Loucy (cell line): Measurements from ENCODE around the gene EPSTI1.

Experiments used
- EZH2phosphoT487 ChIP-seq: fragments of 200-600 bp; IDR thresholded peaks from 2 replicates; pipeline ENCODE4 v1.6.1; 2018; ENCODE audit warnings: antibody characterized with exemption, mild to moderate bottlenecking, moderate library complexity, borderline replicate concordance
- TF ChIP-seq, protein P1 (sequence below): fragments of 200-600 bp; sonication (generic); conservative IDR thresholded peaks from 2 replicates; pipeline ENCODE4 v1.5.1; 2014; ENCODE audit warnings: mild to moderate bottlenecking, antibody characterized with exemption, low read length

DNA sequence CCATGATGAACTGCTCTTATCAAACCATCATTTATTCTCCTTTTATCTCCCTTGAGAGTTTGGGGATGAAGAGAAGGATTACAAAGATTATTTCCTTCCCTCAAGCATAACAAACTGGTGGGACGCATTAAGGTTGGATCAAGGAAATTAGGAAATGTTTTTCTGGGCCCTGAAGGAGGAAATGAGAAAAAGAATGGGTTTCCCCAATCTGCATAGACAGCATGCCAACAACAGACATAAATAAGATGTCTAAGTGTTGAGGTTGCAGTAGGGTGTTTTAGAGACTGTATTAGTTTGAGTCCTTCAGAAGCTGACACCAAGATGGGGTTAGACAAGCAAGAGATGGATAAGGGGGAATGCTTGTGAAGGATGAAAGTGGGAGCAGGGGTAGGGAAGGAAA is 7.3 kb downstream of the EPSTI1 start:
- no peak for TF ChIP-seq EZH2phosphoT487
- TF ChIP-seq, protein P1, sequence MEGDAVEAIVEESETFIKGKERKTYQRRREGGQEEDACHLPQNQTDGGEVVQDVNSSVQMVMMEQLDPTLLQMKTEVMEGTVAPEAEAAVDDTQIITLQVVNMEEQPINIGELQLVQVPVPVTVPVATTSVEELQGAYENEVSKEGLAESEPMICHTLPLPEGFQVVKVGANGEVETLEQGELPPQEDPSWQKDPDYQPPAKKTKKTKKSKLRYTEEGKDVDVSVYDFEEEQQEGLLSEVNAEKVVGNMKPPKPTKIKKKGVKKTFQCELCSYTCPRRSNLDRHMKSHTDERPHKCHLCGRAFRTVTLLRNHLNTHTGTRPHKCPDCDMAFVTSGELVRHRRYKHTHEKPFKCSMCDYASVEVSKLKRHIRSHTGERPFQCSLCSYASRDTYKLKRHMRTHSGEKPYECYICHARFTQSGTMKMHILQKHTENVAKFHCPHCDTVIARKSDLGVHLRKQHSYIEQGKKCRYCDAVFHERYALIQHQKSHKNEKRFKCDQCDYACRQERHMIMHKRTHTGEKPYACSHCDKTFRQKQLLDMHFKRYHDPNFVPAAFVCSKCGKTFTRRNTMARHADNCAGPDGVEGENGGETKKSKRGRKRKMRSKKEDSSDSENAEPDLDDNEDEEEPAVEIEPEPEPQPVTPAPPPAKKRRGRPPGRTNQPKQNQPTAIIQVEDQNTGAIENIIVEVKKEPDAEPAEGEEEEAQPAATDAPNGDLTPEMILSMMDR: no peak
